H1 (cell line): ENCODE data around the gene SAMD4A.

Experiments used
- BACH1 ChIP-seq: IDR thresholded peaks from 2 replicates; pipeline ENCODE4 v1.6.1; 2012; ENCODE audit warnings: low read length, improper control_type of control experiment
- CBX8 ChIP-seq: fragments of 300-800, 300-1000 bp; sonication (generic); IDR thresholded peaks from 2 replicates; pipeline ENCODE4 v1.7.1; 2016; ENCODE audit warnings: low read depth, low read length, borderline replicate concordance
- CHD1 ChIP-seq: IDR thresholded peaks from 2 replicates; pipeline ENCODE4 v1.6.1; 2012; ENCODE audit warnings: low read depth, low read length, improper control_type of control experiment
- EZH2 ChIP-seq: fragments of 200-600 bp; sonication (generic); IDR thresholded peaks from 2 replicates; pipeline ENCODE4 v1.7.1; 2012; ENCODE audit warnings: low read depth, mild to moderate bottlenecking, moderate library complexity, low read length, inconsistent platforms; ENCODE audit not compliant: severe bottlenecking
- MAFK ChIP-seq: IDR thresholded peaks from 2 replicates; pipeline ENCODE4 v1.6.1; 2012; ENCODE audit warnings: low read depth, mild to moderate bottlenecking, improper control_type of control experiment, low read length
- POLR2A ChIP-seq, 2 experiments: IDR thresholded peaks; 1 replicate in 1 of 2; 2 replicates in 1 of 2; pipeline ENCODE4 v1.6.1; 2011; ENCODE audit warnings: low read depth in 2 of 2, low read length in 2 of 2, mild to moderate bottlenecking in 2 of 2; ENCODE audit errors: control extremely low read depth in 1 of 2
- POLR2AphosphoS5 ChIP-seq: IDR thresholded peaks from 2 replicates; pipeline ENCODE4 v1.6.1; 2011; ENCODE audit warnings: low read depth, low read length
- RAD21 ChIP-seq, 2 experiments: IDR thresholded peaks in 1 of 2; conservative IDR thresholded peaks in 1 of 2; 2 replicates each; pipeline ENCODE4 v1.6.1; 2011; ENCODE audit warnings: low read depth in 2 of 2, low read length in 2 of 2, improper control_type of control experiment in 1 of 2, inconsistent platforms in 1 of 2, mild to moderate bottlenecking in 1 of 2, moderate library complexity in 1 of 2
- RXRA ChIP-seq: IDR thresholded peaks from 2 replicates; pipeline ENCODE4 v1.6.1; 2011; ENCODE audit warnings: low read depth, mild to moderate bottlenecking, low read length, moderate library complexity; ENCODE audit not compliant: insufficient read depth
- TF ChIP-seq, protein P1 (sequence below): IDR thresholded peaks from 2 replicates; pipeline ENCODE4 v1.6.1; 2011; ENCODE audit warnings: low read length, improper control_type of control experiment
- TF ChIP-seq, protein P2 (sequence below), 3 experiments: IDR thresholded peaks; 1 replicate in 2 of 3; 2 replicates in 1 of 3; pipeline versions ENCODE4 v1.5.1 to v1.6.1; 2011; ENCODE audit warnings: low read length in 3 of 3, mild to moderate bottlenecking in 3 of 3, inconsistent platforms in 2 of 3, low read depth in 1 of 3, moderate library complexity in 1 of 3; ENCODE audit not compliant: insufficient read depth in 1 of 3; ENCODE audit errors: control extremely low read depth in 1 of 3

DNA sequence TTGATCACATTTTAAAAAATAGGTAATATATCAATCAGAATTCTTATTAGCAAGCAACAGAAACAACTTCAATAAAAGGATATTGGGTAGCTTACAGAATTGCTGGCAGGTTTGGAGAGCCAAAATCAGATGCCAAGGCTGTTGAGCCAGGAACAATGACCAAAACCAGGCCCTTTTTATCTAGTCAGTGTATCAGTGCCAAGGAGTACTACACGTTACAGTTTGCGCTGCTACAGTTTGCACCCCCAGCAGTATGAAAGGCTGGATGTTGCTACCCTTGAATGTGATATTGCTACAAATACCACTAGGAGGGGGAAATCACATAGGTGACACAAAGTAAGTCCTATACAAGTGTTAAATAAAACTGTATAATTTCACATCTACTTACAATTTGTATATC, 38.0 kb upstream of the SAMD4A start:
- TF ChIP-seq POLR2A (IDR thresholded peaks at IDR 0.05; ENCODE audit: control extremely low read depth in 1 of 2, low read depth in 2 of 2, low read length in 2 of 2) (no peak), RXRA (no peak), RAD21 (IDR thresholded peaks at IDR 0.05 in 1 of 2, conservative IDR thresholded peaks at IDR 0.05 in 1 of 2; ENCODE audit: low read depth in 2 of 2, low read length in 2 of 2) (no peak), BACH1 (no peak), EZH2 (no peak), CBX8 (no peak), MAFK (no peak), CHD1 (no peak), POLR2AphosphoS5 (no peak)
- TF ChIP-seq, protein P1, sequence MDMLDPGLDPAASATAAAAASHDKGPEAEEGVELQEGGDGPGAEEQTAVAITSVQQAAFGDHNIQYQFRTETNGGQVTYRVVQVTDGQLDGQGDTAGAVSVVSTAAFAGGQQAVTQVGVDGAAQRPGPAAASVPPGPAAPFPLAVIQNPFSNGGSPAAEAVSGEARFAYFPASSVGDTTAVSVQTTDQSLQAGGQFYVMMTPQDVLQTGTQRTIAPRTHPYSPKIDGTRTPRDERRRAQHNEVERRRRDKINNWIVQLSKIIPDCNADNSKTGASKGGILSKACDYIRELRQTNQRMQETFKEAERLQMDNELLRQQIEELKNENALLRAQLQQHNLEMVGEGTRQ: no peak
- TF ChIP-seq, protein P2, sequence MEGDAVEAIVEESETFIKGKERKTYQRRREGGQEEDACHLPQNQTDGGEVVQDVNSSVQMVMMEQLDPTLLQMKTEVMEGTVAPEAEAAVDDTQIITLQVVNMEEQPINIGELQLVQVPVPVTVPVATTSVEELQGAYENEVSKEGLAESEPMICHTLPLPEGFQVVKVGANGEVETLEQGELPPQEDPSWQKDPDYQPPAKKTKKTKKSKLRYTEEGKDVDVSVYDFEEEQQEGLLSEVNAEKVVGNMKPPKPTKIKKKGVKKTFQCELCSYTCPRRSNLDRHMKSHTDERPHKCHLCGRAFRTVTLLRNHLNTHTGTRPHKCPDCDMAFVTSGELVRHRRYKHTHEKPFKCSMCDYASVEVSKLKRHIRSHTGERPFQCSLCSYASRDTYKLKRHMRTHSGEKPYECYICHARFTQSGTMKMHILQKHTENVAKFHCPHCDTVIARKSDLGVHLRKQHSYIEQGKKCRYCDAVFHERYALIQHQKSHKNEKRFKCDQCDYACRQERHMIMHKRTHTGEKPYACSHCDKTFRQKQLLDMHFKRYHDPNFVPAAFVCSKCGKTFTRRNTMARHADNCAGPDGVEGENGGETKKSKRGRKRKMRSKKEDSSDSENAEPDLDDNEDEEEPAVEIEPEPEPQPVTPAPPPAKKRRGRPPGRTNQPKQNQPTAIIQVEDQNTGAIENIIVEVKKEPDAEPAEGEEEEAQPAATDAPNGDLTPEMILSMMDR (IDR thresholded peaks at IDR 0.05; ENCODE audit: control extremely low read depth in 1 of 3, insufficient read depth in 1 of 3, low read depth in 1 of 3, low read length in 3 of 3): no peak
